Fibroblast of lung (primary cell): ENCODE results near the gene NRF1.

Source experiments
- CTCF ChIP-seq, 2 donors: IDR thresholded peaks in 1 of 2; conservative IDR thresholded peaks in 1 of 2; 1 replicate in 1 of 2; 2 replicates in 1 of 2; pipeline ENCODE4 v1.5.1; 2011 to 2012; ENCODE audit warnings: low read length in 2 of 2, control low read depth in 1 of 2, inconsistent platforms in 1 of 2, low read depth in 1 of 2, mild to moderate bottlenecking in 1 of 2
- EZH2 ChIP-seq: IDR thresholded peaks from 2 replicates; pipeline ENCODE4 v1.5.1; 2012; ENCODE audit warnings: low read length, control low read depth, mild to moderate bottlenecking; ENCODE audit errors: missing control alignments

GRCh38 chr7:129661645-129662182 lies 50.2 kb downstream of the NRF1 start:
- TF ChIP-seq CTCF (conservative IDR thresholded peaks at IDR 0.05 in 1 of 2, IDR thresholded peaks at IDR 0.05 in 1 of 2; ENCODE audit: low read depth in 1 of 2, low read length in 2 of 2), result no peak
- TF ChIP-seq EZH2, result no peak
